HEK293 (cell line): Measurements from ENCODE around the gene CES1.

Source experiments
- CTCF ChIP-seq: fragments of 450-650 bp; formaldehyde crosslinking; IDR thresholded peaks from 2 replicates; pipeline ENCODE4 v1.5.1; 2016; ENCODE audit warnings: missing biosample characterization, missing genetic modification characterization
- ZNF175 ChIP-seq: fragments of 450-650 bp; formaldehyde crosslinking; IDR thresholded peaks from 2 replicates; pipeline ENCODE4 v1.5.1; 2016; ENCODE audit warnings: missing biosample characterization, missing genetic modification characterization

GRCh38 chr16:55812951-55813350, 19.9 kb downstream of the CES1 start:
- TF ChIP-seq ZNF175 (tag by site-specific recombination) (no peak), CTCF (tag by site-specific recombination) (no peak)
